GM19035 (cell line): ENCODE data around the gene MBP.

Source experiments
- ATAC-seq: cut with Tn5 transposase; IDR thresholded peaks from one replicate; pipeline ENCODE4 v1.9.1; 2021; ENCODE audit not compliant: unreplicated experiment

MBP gene

GRCh38 chr18:77102259-77103040 is 30.1 kb downstream of the MBP start:
- ATAC-seq: peak; percentile 89

- ATAC-seq: peak; percentile 39
Observed at GRCh38 chr18:77101410-77102258, 30.9 kb downstream of the MBP start.

- ATAC-seq: no peak
Observed at GRCh38 chr18:77100751-77101355, 31.7 kb downstream of the MBP start.

GRCh38 chr18:77099485-77100370 is 32.9 kb downstream of the MBP start:
- ATAC-seq: no peak

- no peak for ATAC-seq
Observed at GRCh38 chr18:77098538-77099174, 33.9 kb downstream of the MBP start.

- ATAC-seq: no peak
Observed at GRCh38 chr18:77098029-77098428, 34.6 kb downstream of the MBP start.

GRCh38 chr18:77096936-77097886 is 35.4 kb downstream of the MBP start:
- ATAC-seq: no peak

- no peak for ATAC-seq
Observed at GRCh38 chr18:77095391-77096371, 36.9 kb downstream of the MBP start.

- ATAC-seq: no peak
Observed at GRCh38 chr18:77093586-77093985, 39.0 kb downstream of the MBP start.

- no peak for ATAC-seq
Observed at GRCh38 chr18:77093067-77093430, 39.5 kb downstream of the MBP start.

- no peak for ATAC-seq
Observed at GRCh38 chr18:77092104-77093066, 40.2 kb downstream of the MBP start.

GRCh38 chr18:77091366-77091765 is 41.2 kb downstream of the MBP start:
- ATAC-seq: no peak

GRCh38 chr18:77090546-77091174 is 41.9 kb downstream of the MBP start:
- no peak for ATAC-seq

- no peak for ATAC-seq
Observed at GRCh38 chr18:77089723-77090285, 42.8 kb downstream of the MBP start.

GRCh38 chr18:77088963-77089722 is 43.4 kb downstream of the MBP start:
- ATAC-seq: no peak
